SU-DHL-6 (cell line): Measurements from ENCODE around the gene LAGE3.

ENCODE experiments used
- CTCF ChIP-seq: fragments of 200-600 bp; sonication (generic); IDR thresholded peaks from one replicate; pipeline ENCODE4 v1.5.1; 2017; ENCODE audit warnings: antibody characterized with exemption, mild to moderate bottlenecking, low read length, moderate library complexity; ENCODE audit not compliant: insufficient read depth, poor library complexity, severe bottlenecking
- EZH2phosphoT487 ChIP-seq: fragments of 200-600 bp; sonication (generic), shearing (Covaris generic); conservative IDR thresholded peaks from 2 replicates; pipeline ENCODE4 v1.6.1; 2018; ENCODE audit warnings: mild to moderate bottlenecking, antibody characterized with exemption, low read length, moderate library complexity, mixed read lengths

- no peak for TF ChIP-seq CTCF
- TF ChIP-seq EZH2phosphoT487, result no peak
These were observed 30.4 kb upstream of the LAGE3 start for GRCh38 chrX:154509455-154509854.
